Mesodermal cell (in vitro differentiated cells): ENCODE data around the gene RNLS.

Experiments used
- H3K27ac ChIP-seq: 2 replicates; pipeline ENCODE4 v1.7.0; 2013; ENCODE audit warnings: mild to moderate bottlenecking, low read depth, low read length, moderate library complexity; ENCODE audit not compliant: severe bottlenecking
- H3K36me3 ChIP-seq: 2 replicates; pipeline ENCODE4 v1.7.1; 2013; ENCODE audit warnings: mild to moderate bottlenecking, low read length, moderate library complexity; ENCODE audit not compliant: control insufficient read depth, insufficient read depth
- H3K4me1 ChIP-seq: one replicate; pipeline ENCODE4 v1.7.1; 2013; ENCODE audit warnings: mild to moderate bottlenecking, low read length; ENCODE audit not compliant: insufficient read depth, control insufficient read depth, poor library complexity, severe bottlenecking
- H3K4me3 ChIP-seq: 2 replicates; pipeline ENCODE4 v1.7.0; 2013; ENCODE audit warnings: low read length, control low read depth, mild to moderate bottlenecking; ENCODE audit not compliant: insufficient read depth, poor library complexity, severe bottlenecking; ENCODE audit errors: extremely low read depth
- H3K9me3 ChIP-seq: 2 replicates; pipeline ENCODE4 v1.7.1; 2013; ENCODE audit warnings: mild to moderate bottlenecking, low read length, moderate library complexity; ENCODE audit not compliant: control insufficient read depth
- WGBS, 2 experiments: methylation state at CpG; one replicate each; pipeline ENCODE4 v1.1.5; 2013; ENCODE audit warnings: missing lambda C conversion rate in 2 of 2; ENCODE audit not compliant: insufficient coverage in 2 of 2; 5-methylcytosine and 5-hydroxymethylcytosine counted together

Gene RNLS

DNA sequence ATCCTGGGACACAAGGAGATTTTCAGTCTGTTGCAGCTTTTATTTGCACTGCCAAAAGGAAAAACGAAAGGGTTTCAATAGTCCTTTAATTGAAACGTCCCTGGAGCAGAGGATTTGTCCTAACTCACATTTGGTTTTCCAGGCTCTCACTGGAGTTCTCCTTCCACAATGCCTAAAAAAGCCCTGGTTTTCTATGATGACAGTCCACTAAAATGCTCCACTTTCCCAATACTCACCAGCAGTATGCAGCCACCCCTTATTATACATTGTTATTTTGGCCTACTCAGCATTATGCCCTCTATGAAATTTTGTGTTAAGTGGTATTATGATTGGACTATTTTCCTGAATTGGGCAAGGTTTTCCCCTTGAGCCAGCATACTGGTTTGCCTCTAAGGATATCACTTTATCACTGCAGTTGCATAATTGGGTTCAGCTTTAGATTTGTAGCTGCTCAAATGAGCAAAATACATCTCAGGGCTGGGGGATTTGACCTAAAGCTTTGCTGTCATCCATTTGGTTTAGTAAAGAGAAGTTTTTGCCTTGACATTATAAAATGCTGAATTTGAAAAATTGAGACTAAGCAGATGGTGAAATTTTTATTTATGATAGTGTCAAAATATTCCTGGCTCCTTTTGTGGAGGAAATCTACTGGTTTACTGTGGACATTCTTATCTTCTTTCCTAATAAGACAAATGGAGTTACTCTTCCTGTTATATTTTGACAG, 239.2 kb downstream of the RNLS start:
- no peak overlapping the region for H3K27ac ChIP-seq
- 81 to 93% methylated on average over 2 of the region's 2 CpGs for WGBS, 2 experiments
- peaks cover 5% of the 10 kb centered on the region for H3K4me1 ChIP-seq
- no peak overlapping the region for H3K4me3 ChIP-seq
- no peaks in the 10 kb centered on the region for H3K36me3 ChIP-seq
- no peaks in the 10 kb centered on the region for H3K9me3 ChIP-seq

DNA sequence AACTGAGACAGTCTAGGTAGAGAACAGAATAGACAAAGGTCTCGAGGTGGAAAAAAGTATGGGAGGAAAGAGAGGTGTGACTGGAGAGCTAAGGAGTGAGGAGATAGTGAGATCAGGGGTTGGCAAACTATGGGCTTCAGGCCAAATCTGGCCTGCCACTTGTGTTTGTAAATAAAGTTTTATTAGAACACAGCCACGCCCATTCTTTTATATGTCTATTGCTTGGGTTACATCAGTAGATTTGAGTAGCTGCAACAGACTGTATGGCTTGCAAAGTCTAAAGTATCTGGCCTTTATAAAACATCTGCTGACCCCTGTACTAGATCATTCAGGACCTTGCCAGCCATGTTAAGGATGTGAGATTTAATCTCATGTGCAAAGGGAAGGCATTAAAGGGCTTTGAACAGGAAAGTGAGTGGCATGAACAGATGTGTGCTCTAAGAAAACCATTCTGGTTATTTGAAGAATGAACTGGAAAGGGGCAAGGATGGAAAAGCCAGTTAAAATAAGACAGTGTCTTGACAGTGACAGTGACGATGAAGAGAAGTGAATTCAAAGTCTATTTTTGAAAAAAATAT, 240.3 kb downstream of the RNLS start:
- Histone ChIP-seq H3K4me3 (no peak overlapping the region), H3K36me3 (no peaks in the 10 kb centered on the region), H3K27ac (no peak overlapping the region), H3K4me1 (peaks cover 5% of the 10 kb centered on the region), H3K9me3 (no peaks in the 10 kb centered on the region)
- WGBS, 2 experiments = 94 to 97% methylated on average over 3 of the region's 3 CpGs

DNA sequence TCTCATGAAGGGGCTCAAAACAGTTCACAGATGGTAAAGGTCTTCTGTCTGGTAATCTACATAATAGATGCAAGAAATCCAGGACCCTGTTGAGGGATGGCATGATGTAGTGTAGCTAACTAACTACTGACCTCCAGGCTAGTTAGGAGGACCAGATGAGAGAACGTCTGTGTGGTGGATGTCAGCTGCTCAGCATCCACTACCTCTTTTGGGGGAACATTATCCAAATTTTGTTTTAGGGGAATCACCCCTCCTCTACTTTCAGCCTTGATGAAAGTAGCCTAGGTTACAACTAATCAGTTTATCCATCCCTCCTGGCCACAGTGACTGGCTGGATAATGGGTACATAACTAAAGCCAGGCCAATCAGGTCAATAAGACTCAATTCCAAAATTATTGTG, 246.0 kb downstream of the RNLS start:
- H3K9me3 ChIP-seq = no peaks in the 10 kb centered on the region
- no peak overlapping the region for H3K27ac ChIP-seq
- no peak overlapping the region for H3K4me3 ChIP-seq
- H3K4me1 ChIP-seq = no peaks in the 10 kb centered on the region
- H3K36me3 ChIP-seq = no peaks in the 10 kb centered on the region
- WGBS, 2 experiments = no CpG with 5 or more reads among the region's 1 CpG

DNA sequence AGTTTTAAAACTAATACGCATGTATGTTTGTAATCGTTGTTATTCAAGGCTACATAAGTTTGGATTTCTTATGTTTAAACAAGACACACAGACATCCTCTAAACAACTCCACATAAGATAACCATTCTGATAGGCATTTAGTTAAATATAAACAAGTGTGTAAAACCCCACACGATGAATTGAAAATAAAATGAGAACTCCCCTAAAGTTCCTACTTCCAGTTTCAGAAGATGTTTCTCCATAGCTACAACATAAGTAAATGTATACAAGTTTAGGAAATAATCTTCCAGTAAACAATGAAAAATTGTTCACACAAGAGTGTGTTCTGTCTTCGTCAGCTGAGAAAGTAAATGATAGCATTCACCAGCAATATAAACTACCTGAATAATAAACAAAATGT, 246.8 kb downstream of the RNLS start:
- Histone ChIP-seq H3K4me1 (no peaks in the 10 kb centered on the region), H3K4me3 (no peak overlapping the region), H3K27ac (no peak overlapping the region), H3K36me3 (no peaks in the 10 kb centered on the region), H3K9me3 (no peaks in the 10 kb centered on the region)
- WGBS, 2 experiments = no CpG with 5 or more reads among the region's 4 CpGs

DNA sequence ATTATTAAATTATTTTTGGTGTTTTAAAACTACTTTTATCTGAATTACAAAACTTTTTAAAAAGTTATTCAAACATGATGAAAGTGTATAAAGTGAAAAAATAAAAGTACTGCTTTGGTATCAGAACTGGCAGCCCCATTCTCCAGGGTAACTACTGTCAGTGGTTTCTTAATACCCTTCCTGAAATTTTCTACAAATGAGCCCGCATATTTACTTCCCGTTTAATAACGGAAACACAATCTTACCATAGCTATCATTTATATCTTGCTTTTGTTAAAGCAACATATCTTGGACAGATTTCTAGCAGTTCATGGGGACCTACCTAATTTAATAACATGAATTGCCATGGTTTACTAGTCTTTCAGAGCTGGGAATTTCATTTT, 249.9 kb downstream of the RNLS start:
- WGBS, 2 experiments = 81 to 100% methylated on average over 1 to 3 of the region's 3 CpGs

DNA sequence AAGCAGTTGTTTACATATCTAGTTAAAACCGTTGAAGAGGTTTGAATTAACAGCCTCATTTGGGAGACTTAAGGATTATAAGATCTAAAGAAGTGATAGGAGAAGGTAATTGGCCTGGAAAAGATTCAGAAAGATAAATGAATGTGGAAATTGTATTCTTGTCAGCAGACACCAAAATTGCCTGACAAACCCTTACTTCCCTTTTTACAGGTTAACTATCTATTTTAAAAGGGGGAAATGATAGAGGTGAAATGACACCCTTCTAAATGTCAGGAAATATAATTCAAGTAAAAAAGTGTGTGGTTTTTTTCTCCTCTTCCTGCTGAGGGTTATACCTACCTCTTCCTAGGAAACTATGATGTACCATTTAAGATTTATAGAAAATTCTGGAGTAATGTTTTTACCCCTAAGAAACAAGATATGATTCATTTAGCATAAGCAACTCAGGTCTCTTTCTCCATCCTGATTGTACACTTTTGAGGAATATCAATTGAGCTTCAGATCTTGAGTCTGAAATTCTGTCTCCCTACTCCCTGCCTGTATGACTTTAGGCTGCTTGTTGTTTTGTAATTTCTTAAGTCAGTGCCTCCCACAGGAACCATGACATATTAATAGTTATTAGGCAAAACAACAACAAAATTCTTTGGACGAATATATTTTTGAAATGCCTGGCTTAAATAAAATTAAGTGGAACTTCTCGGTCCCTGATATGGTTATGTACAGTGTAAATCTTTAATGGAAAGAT, 250.4 kb downstream of the RNLS start:
- no peaks in the 10 kb centered on the region for H3K9me3 ChIP-seq
- H3K4me3 ChIP-seq = no peak overlapping the region
- no peaks in the 10 kb centered on the region for H3K4me1 ChIP-seq
- WGBS, 2 experiments = 80 to 86% methylated on average over 1 of the region's 3 CpGs
- H3K27ac ChIP-seq = no peak overlapping the region
- no peaks in the 10 kb centered on the region for H3K36me3 ChIP-seq

More for the DNA sequence above, 249.9 kb downstream of the RNLS start:
- Histone ChIP-seq H3K4me1 (no peaks in the 10 kb centered on the region), H3K4me3 (no peak overlapping the region), H3K27ac (no peak overlapping the region), H3K9me3 (no peaks in the 10 kb centered on the region), H3K36me3 (no peaks in the 10 kb centered on the region)

DNA sequence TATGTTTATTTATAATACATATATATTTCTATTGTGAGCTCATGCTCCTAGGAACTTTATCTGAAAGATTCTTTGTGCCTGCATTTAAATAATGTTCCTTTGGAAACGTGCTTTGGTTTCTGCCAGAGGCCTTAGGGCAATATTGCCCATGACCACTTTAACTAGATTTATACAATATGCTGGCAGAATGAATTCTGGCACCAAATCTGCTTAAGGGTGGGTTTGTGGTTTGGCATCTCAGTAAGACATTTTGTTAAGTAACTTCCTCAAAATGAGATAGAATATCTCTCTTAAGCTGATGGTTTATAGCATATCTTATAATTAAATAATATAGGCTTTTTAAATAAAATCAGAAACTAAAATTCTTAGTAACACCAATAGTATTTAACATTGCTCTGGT, 252.9 kb downstream of the RNLS start:
- Histone ChIP-seq H3K36me3 (no peaks in the 10 kb centered on the region), H3K4me3 (no peak overlapping the region), H3K27ac (no peak overlapping the region), H3K9me3 (no peaks in the 10 kb centered on the region), H3K4me1 (no peaks in the 10 kb centered on the region)
- 83% methylated on average over 1 of the region's 1 CpG; no CpG with 5 or more reads in 1 of the 2 experiments for WGBS, 2 experiments

DNA sequence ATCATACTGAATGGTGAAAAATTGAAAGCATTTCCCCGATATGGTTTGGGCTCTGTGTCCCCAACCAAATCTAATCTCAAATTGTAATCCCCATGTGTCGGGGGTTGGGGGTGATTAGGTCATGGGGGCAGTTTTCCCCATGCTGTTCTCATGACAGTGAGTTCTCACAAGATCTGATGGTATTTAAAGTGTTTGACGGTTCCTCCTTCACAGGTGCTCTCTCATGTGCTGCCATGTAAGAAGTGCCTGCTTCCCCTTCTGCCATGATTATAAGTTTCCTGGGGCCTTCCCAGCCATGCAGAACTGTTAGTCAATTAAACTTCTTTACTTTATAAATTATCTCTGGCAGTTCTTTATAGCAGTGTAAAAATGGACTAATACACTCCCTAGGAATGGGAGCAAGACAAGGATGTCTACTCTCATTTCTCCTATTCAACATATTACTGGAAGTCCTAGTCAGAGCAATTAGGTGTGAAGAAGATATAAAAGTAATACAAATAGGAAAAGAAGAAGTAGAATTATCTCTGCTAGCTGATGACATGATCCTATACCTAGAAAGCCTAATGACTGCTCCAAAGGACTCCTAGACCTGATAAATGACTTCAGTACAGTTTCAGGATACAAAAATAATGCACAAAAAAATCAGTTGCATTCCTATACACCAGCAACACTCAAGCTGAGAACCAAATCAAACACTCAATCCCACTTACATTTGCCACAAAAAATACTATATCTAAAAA, 260.6 kb downstream of the RNLS start:
- Histone ChIP-seq H3K27ac (no peak overlapping the region), H3K4me1 (no peaks in the 10 kb centered on the region), H3K36me3 (no peaks in the 10 kb centered on the region), H3K4me3 (no peak overlapping the region), H3K9me3 (peaks cover 16% of the 10 kb centered on the region)
- WGBS, 2 experiments = 100% methylated on average over 1 of the region's 3 CpGs; no CpG with 5 or more reads in 1 of the 2 experiments

DNA sequence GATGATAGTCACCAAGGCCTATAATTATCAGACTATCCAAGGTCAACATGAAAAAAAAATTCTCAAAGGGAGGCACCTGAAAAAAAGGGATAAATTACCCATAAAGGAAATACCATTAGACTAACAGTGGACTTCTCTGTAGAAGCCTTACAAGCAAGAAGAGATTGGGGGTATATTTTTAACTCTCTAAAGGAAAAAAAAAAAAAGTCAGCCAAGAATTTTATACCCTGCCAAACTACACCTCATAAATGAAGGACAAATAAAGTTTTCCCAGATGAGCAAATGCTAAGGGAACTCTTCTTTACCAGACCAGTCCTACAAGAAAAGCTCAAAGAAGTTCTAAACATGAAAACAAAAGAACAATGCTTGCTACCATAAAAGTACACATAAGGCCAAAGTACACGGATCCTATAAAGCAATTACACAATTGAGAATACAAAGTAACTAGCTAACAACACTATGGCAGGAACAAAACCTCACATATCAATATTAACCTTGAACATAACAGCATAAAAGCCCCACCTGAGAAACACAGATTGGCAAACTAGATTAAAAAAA, 263.1 kb downstream of the RNLS start:
- Histone ChIP-seq H3K9me3 (peaks cover 16% of the 10 kb centered on the region), H3K4me1 (no peaks in the 10 kb centered on the region), H3K27ac (no peak overlapping the region), H3K36me3 (no peaks in the 10 kb centered on the region), H3K4me3 (no peak overlapping the region)
- 80 to 100% methylated on average over 1 of the region's 1 CpG for WGBS, 2 experiments

DNA sequence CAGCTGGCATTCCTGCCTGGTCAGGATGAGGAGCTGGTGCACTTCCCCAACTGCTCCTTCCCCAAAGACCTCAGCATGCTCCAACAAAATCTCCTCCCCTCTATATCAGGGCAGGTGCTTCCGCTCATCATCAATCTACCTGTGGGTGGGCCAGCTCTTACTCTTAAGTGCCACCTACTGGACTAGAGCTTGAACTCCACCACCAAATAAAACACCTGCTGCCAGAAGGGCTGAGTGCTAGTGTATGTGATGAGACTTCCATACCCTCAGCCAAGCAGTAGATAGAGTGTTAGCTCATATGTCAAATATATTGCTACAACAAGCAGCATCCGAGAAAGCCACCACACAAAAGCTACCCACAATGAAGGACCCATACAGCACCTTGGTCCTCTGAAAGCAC, 264.3 kb downstream of the RNLS start:
- Histone ChIP-seq H3K4me3 (no peak overlapping the region), H3K9me3 (peaks cover 16% of the 10 kb centered on the region), H3K36me3 (no peaks in the 10 kb centered on the region), H3K27ac (no peak overlapping the region), H3K4me1 (no peaks in the 10 kb centered on the region)
- 78 to 90% methylated on average over 1 to 2 of the region's 2 CpGs for WGBS, 2 experiments
